MCF 10A (cell line): ENCODE data around the gene TEK. TPM values are rescaled to one million over a fixed set of nuclear protein-coding genes. Genes with fewer than 3 reads are reported as not detected.

Source experiments
- BruUV-seq: library from RNA; stranded (reverse); fragments of 400-500 nt; replicated peaks from 2 replicates; lab custom pipeline; 2021; lab: Mats Ljungman, UMichigan
- CTCF ChIA-PET: fragments of 300-600 bp; sonication (Branson Sonifier 250); formaldehyde crosslinking; extraction: SDS; loops from one replicate; lab custom pipeline; 2021; ENCODE audit warnings: antibody characterized with exemption, inconsistent platforms; lab: Yijun Ruan, JAX
- POLR2A ChIA-PET: fragments of 300-600, 350-650 bp; sonication (Branson Sonifier 250); formaldehyde crosslinking; extraction: SDS; loops from one replicate; lab custom pipeline; 2020; ENCODE audit warnings: antibody characterized with exemption, inconsistent platforms; lab: Yijun Ruan, JAX
- DNase-seq: peaks from one replicate; pipeline ENCODE4 v3.0.0-alpha.2; 2018; ENCODE audit not compliant: unreplicated experiment
- H3K27ac Mint-ChIP-seq: one replicate; pipeline ENCODE4 v1.8.0; 2022; ENCODE audit warnings: mild to moderate bottlenecking, low read depth, mixed read lengths; ENCODE audit not compliant: unreplicated experiment
- H3K27me3 Mint-ChIP-seq: one replicate; pipeline ENCODE4 v1.8.0; 2022; ENCODE audit warnings: mixed read lengths; ENCODE audit not compliant: insufficient read depth, unreplicated experiment
- H3K36me3 Mint-ChIP-seq: one replicate; pipeline ENCODE4 v1.8.0; 2022; ENCODE audit warnings: mild to moderate bottlenecking, moderate library complexity, mixed read lengths; ENCODE audit not compliant: insufficient read depth, unreplicated experiment
- H3K4me1 Mint-ChIP-seq: one replicate; pipeline ENCODE4 v1.8.0; 2022; ENCODE audit warnings: mixed read lengths; ENCODE audit not compliant: insufficient read depth, unreplicated experiment
- H3K4me3 Mint-ChIP-seq: one replicate; pipeline ENCODE4 v1.8.0; 2022; ENCODE audit warnings: mild to moderate bottlenecking, moderate library complexity, mixed read lengths; ENCODE audit not compliant: unreplicated experiment
- H3K9me3 Mint-ChIP-seq: one replicate; pipeline ENCODE4 v1.8.0; 2022; ENCODE audit warnings: mixed read lengths; ENCODE audit not compliant: unreplicated experiment
- intact Hi-C: fragments of 100-400 bp; cut with micrococcal nuclease; formaldehyde crosslinking; loops from 2 replicates; pipeline ENCODE4 v1.14.1; 2022
- total RNA-seq: library from RNA; stranded (reverse); gene quantifications from 2 replicates; pipeline ENCODE4 v1.2.3, GENCODE V29; 2022
- TF ChIP-seq, protein P1 (sequence below): fragments of 200-600 bp; IDR thresholded peaks from one replicate; pipeline ENCODE4 v1.8.0; 2022; ENCODE audit warnings: antibody characterized with exemption, mild to moderate bottlenecking; ENCODE audit not compliant: unreplicated experiment

Gene TEK
- total RNA-seq, 1 experiment from 2014 or later, result 0.91 TPM

DNA sequence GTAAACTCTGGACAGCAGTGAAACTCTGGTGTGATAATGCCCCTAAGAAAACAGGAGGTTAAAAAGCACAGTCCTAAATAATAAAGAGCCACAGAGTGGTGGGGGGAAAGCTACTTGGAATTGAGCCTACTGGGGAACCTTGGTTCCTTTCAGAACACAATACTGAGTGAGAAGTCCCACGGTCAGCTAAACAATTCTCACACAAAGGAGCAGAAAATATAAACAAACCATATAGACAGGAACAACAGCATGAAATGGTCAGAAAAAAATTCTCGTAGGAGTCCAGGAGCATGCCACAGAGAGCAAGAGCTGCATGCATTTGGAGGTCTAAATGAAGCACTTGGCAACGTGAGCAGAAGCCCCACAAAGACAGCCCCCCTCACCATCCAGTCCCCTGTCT lies 56.0 kb downstream of the TEK start:
- no peaks in the 10 kb centered on the region for H3K4me1 Mint-ChIP-seq
- H3K9me3 Mint-ChIP-seq, result no peaks in the 10 kb centered on the region
- BruUV-seq, result no TSS peak
- no peaks in the 10 kb centered on the region for H3K27me3 Mint-ChIP-seq
- ChIA-PET POLR2A (no interaction called here), CTCF (interaction anchor here (0.8 to 1.4 kb wide), 3 partner anchors 9 to 132 kb away, joined by 3 to 4 read pairs (median 3); no protein-coding TSS in a partner anchor)
- no peak overlapping the region for H3K4me3 Mint-ChIP-seq
- H3K36me3 Mint-ChIP-seq, result no peaks in the 10 kb centered on the region
- intact Hi-C loops, result no loop called here
- TF ChIP-seq, protein P1, sequence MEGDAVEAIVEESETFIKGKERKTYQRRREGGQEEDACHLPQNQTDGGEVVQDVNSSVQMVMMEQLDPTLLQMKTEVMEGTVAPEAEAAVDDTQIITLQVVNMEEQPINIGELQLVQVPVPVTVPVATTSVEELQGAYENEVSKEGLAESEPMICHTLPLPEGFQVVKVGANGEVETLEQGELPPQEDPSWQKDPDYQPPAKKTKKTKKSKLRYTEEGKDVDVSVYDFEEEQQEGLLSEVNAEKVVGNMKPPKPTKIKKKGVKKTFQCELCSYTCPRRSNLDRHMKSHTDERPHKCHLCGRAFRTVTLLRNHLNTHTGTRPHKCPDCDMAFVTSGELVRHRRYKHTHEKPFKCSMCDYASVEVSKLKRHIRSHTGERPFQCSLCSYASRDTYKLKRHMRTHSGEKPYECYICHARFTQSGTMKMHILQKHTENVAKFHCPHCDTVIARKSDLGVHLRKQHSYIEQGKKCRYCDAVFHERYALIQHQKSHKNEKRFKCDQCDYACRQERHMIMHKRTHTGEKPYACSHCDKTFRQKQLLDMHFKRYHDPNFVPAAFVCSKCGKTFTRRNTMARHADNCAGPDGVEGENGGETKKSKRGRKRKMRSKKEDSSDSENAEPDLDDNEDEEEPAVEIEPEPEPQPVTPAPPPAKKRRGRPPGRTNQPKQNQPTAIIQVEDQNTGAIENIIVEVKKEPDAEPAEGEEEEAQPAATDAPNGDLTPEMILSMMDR, result no peak
- no peak for DNase-seq
- H3K27ac Mint-ChIP-seq, result no peak overlapping the region

DNA sequence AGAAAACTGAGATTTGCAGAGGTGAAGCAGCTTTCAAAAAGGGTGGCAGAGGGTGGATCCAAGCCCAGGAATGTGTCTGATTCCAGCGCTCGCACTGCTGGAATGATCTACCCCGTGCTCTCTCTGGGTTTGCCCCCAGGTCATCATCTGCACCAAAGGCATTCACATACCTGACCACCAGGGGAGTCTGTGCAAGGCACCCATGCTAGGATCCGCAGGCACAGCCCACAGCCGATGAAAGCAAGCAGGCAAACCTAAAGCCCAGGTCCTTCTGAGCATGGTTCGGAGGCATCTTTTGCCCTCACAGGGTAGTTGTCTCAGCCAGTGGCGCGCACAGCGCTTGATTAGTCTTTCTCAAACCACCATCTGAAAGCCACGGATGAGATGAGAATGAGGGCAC lies 56.6 kb downstream of the TEK start:
- no peaks in the 10 kb centered on the region for H3K4me1 Mint-ChIP-seq

GRCh38 chr9:27168496-27168895 lies 59.5 kb downstream of the TEK start:
- Mint-ChIP-seq H3K9me3 (no peaks in the 10 kb centered on the region), H3K4me3 (no peak overlapping the region), H3K27ac (no peak overlapping the region), H3K36me3 (no peaks in the 10 kb centered on the region), H3K27me3 (no peaks in the 10 kb centered on the region), H3K4me1 (no peaks in the 10 kb centered on the region)
- DNase-seq, result no peak
- TF ChIP-seq, protein P1, result no peak
- ChIA-PET CTCF (no interaction called here), POLR2A (interaction anchor here (0.6 to 1.6 kb wide), 3 partner anchors 8 to 952 kb away, joined by 3 to 6 read pairs (median 4); no protein-coding TSS in a partner anchor)
- BruUV-seq, result no TSS peak
- intact Hi-C loops, result no loop called here

More for the DNA sequence above, 56.6 kb downstream of the TEK start:
- H3K9me3 Mint-ChIP-seq, result no peaks in the 10 kb centered on the region
- ChIA-PET CTCF (no interaction called here), POLR2A (no interaction called here)
- H3K27ac Mint-ChIP-seq, result no peak overlapping the region
- no peak for DNase-seq
- no TSS peak for BruUV-seq
- TF ChIP-seq, protein P1, result no peak
- intact Hi-C loops, result no loop called here
- H3K36me3 Mint-ChIP-seq, result no peaks in the 10 kb centered on the region
- H3K4me3 Mint-ChIP-seq, result no peak overlapping the region
- H3K27me3 Mint-ChIP-seq, result no peaks in the 10 kb centered on the region

DNA sequence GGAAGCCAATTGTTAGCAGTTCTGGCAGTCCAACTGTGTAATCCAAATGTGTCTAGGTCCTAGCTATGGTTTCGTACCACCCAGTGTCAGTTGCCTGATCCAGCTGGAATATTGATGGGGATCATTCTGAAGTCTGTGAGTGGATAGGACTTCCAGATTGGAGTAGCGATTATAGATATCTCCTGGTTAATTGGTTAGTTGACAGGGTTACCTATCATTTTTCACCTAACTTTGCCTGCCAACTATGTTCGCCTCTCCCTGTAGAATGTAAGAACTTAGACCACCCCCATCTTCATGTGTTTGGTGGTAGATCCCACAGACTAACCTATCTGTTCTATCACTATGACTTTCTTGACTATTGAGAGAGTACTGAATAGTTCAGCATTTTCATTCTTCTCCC lies 59.9 kb downstream of the TEK start:
- no peaks in the 10 kb centered on the region for H3K27me3 Mint-ChIP-seq
- intact Hi-C loops, result no loop called here
- DNase-seq, result no peak
- TF ChIP-seq, protein P1, result no peak
- ChIA-PET CTCF (no interaction called here), POLR2A (interaction anchor here (0.6 to 1.6 kb wide), 2 partner anchors 9 to 952 kb away, joined by 4 to 6 read pairs; no protein-coding TSS in a partner anchor)
- H3K36me3 Mint-ChIP-seq, result no peaks in the 10 kb centered on the region
- BruUV-seq, result no TSS peak
- no peak overlapping the region for H3K4me3 Mint-ChIP-seq
- H3K27ac Mint-ChIP-seq, result no peak overlapping the region
- H3K9me3 Mint-ChIP-seq, result no peaks in the 10 kb centered on the region
- no peaks in the 10 kb centered on the region for H3K4me1 Mint-ChIP-seq
